RKO (cell line): ENCODE data around the gene PDLIM7.

ENCODE experiments used
- DNase-seq: peaks from one replicate; pipeline ENCODE4 v3.0.0-alpha.2; 2016; ENCODE audit warnings: low spot score

The PDLIM7 gene

GRCh38 chr5:177456591-177456964 lies 40.8 kb downstream of the PDLIM7 start:
- no peak for DNase-seq

GRCh38 chr5:177455661-177456590 lies 41.5 kb downstream of the PDLIM7 start:
- peak; percentile 92 for DNase-seq

- peak; percentile 84 for DNase-seq
Observed at GRCh38 chr5:177455036-177455660, 42.3 kb downstream of the PDLIM7 start.

- DNase-seq, result peak; percentile 91
Observed at GRCh38 chr5:177454397-177455035, 42.9 kb downstream of the PDLIM7 start.

GRCh38 chr5:177453852-177454396 lies 43.5 kb downstream of the PDLIM7 start:
- peak; percentile 49 for DNase-seq

GRCh38 chr5:177452688-177453638 lies 44.4 kb downstream of the PDLIM7 start:
- no peak for DNase-seq

GRCh38 chr5:177450667-177451424 lies 46.6 kb downstream of the PDLIM7 start:
- DNase-seq, result no peak

- DNase-seq, result no peak
Observed at GRCh38 chr5:177449140-177450061, 48.0 kb downstream of the PDLIM7 start.

GRCh38 chr5:177448244-177448950 lies 49.0 kb downstream of the PDLIM7 start:
- DNase-seq, result no peak

GRCh38 chr5:177447611-177448243 lies 49.7 kb downstream of the PDLIM7 start:
- DNase-seq, result peak; percentile 92

- DNase-seq, result peak; percentile 78
Observed at GRCh38 chr5:177447066-177447610, 50.3 kb downstream of the PDLIM7 start.

- DNase-seq, result peak; percentile 80
Observed at GRCh38 chr5:177446200-177447065, 51.0 kb downstream of the PDLIM7 start, which contains the start of gene PRR7. TSS of gene PRR7 (plus strand) at chr5:177446814. CDS start at chr5:177455068, 8,254 bp downstream.

- DNase-seq, result no peak
Observed at GRCh38 chr5:177445917-177446199, 51.5 kb downstream of the PDLIM7 start.

GRCh38 chr5:177445052-177445916 lies 52.1 kb downstream of the PDLIM7 start:
- DNase-seq, result no peak

GRCh38 chr5:177444106-177445051 lies 53.0 kb downstream of the PDLIM7 start:
- DNase-seq, result no peak
